ENCODE data around the gene SLC14A1.

DNA sequence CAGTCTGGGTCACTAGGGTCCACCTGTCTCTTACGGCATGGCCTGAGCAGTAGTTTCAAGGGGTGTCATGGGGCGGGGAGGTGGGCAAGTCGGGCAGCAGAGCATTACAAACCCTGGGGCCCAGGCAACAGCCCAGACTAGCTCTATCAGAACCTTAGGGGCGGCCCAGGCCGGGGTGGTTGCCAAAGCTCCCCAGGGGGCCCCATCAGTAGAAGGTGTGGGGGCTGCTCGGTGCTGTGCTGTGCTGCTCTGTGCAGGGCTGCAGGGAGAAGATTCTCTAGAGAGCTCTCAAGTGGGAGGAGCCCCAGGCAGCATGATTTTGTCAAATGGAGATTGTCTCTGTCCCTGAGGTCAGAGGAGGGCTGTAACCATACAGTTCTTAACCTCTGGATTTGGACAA lies 36.4 kb upstream of the SLC14A1 start:
- TF ChIP-seq, protein P1, sequence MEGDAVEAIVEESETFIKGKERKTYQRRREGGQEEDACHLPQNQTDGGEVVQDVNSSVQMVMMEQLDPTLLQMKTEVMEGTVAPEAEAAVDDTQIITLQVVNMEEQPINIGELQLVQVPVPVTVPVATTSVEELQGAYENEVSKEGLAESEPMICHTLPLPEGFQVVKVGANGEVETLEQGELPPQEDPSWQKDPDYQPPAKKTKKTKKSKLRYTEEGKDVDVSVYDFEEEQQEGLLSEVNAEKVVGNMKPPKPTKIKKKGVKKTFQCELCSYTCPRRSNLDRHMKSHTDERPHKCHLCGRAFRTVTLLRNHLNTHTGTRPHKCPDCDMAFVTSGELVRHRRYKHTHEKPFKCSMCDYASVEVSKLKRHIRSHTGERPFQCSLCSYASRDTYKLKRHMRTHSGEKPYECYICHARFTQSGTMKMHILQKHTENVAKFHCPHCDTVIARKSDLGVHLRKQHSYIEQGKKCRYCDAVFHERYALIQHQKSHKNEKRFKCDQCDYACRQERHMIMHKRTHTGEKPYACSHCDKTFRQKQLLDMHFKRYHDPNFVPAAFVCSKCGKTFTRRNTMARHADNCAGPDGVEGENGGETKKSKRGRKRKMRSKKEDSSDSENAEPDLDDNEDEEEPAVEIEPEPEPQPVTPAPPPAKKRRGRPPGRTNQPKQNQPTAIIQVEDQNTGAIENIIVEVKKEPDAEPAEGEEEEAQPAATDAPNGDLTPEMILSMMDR (IDR thresholded peaks at IDR 0.05): no peak
- TF ChIP-seq POLR2A (IDR thresholded peaks at IDR 0.05): no peak

Data from testis (tissue), 2 donors.